ENCODE measurements around the gene PER3.

- TF ChIP-seq CTCF (optimal IDR thresholded peaks at IDR 0.05 in 1 of 3, IDR thresholded peaks at IDR 0.05 in 1 of 3, conservative IDR thresholded peaks at IDR 0.05 in 1 of 3; ENCODE audit: extremely low read depth in 1 of 3, insufficient read depth in 2 of 3, low read length in 3 of 3), result no peak
- no peak for TF ChIP-seq EZH2 (IDR thresholded peaks at IDR 0.05; ENCODE audit: low read length)
These were observed 36.5 kb upstream of the PER3 start for GRCh38 chr1:7747605-7748004.
